GM19238 (cell line): ENCODE results near the gene PNPLA8.

ENCODE experiments used
- DNase-seq: peaks from one replicate; pipeline ENCODE4 v3.0.0; 2011; ENCODE audit warnings: low spot score; ENCODE audit not compliant: insufficient read length

Gene PNPLA8

GRCh38 chr7:108448584-108449505, 77.1 kb downstream of the PNPLA8 start:
- no peak for DNase-seq

DNA sequence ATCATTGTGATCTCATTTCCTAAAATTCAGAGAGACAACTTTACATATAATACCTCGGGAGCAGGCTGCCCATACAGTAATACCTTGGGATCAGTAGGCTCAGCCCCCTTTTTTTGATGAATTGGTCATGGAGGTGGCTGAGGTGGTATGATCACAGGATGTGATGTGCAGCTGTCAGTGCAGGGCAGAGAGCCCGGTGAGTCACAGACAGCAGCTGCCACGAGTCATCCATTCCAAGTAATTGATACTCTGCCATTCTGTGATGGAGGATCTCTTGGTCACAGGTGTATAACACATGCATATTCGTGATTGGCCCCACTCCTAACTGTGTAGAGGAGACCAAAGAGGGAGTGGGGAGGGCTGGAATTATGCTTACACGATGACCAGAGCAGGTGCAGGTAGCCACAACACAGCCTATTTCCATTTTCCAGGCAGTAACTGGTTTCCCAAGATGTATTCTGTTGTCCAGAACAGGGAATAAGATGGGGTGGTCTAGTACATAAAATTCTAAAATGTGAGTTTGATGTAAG, 83.8 kb downstream of the PNPLA8 start:
- DNase-seq, result no peak

GRCh38 chr7:108441392-108441955, 84.5 kb downstream of the PNPLA8 start:
- DNase-seq, result no peak

GRCh38 chr7:108440613-108441012, 85.3 kb downstream of the PNPLA8 start:
- DNase-seq, result no peak

DNA sequence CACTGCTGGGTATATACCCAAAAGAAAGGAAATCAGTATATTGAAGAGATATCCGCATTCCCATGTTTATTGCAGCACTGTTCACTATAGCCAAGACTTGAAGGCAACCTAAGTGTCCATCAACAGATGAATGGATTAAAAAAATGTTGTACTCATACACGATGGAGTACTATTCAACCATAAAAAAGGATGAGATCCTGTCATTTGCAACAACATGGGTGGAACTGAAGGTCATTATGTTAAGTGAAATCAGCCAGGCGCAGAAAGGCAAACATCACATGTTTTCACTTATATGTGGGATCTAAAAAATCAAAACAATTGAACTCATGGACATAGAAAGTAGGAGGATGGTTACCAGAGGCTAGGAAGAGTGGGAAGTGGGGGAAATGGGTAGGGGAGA, 89.0 kb downstream of the PNPLA8 start:
- no peak for DNase-seq

GRCh38 chr7:108434010-108434409, 91.9 kb downstream of the PNPLA8 start:
- no peak for DNase-seq

DNA sequence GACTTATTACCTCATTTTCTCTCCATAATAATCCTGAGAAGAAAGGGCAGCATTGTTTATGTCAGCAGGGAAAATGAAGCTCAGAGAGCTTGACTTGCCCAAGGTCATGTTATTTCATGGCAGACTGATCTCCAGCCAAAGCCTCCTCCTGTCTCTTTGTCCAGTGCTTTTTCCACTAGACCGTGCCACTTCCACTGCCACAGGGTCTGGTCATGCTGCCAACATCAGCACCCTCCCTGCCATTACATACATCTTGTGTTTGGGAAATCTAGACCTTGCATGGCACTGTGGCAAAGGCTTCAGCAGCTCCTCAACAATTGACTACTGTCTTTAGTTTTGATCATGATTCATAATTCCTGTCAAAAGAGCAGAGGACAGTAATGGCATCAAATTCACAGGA, 94.8 kb downstream of the PNPLA8 start:
- no peak for DNase-seq

DNA sequence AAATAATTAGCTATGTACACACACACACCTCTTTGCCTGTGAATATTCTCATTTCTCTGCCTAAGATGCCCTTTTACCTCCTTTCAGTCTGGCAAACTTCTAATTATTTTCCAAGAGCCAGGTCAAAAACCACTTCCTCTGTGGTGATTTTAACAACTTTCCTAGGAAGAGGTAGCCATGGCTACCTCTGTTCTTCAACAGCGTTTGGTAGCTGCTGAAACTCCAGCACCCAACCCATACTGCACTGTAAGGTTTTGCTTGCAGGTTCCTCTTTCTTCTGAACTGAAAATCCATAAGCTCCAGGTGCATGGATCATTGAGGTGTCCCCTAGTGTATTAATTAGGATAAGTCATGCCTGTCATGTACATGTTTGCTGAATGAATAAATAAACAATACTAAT, 95.3 kb downstream of the PNPLA8 start:
- DNase-seq, result no peak

DNA sequence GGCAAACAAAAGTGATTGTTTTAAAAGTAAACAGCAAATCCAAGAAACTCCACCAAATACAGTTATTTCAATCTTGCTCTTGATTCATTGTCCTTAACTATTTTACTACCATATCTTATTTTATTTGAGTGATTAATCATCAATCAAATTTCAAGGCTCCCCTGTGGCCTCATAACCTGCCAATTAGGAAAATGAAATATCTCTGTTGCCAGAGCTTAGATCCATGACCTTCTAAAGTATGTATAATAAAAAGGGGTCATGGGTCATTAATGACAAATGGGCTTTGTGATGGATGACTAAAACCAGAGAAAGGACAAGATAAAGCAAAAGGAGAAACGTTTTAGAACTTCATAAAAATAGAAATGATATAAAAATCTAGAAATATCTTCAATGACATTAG, 98.2 kb downstream of the PNPLA8 start:
- DNase-seq, result no peak

- no peak for DNase-seq
Observed at GRCh38 chr7:108425714-108426275, 100.1 kb downstream of the PNPLA8 start.

DNA sequence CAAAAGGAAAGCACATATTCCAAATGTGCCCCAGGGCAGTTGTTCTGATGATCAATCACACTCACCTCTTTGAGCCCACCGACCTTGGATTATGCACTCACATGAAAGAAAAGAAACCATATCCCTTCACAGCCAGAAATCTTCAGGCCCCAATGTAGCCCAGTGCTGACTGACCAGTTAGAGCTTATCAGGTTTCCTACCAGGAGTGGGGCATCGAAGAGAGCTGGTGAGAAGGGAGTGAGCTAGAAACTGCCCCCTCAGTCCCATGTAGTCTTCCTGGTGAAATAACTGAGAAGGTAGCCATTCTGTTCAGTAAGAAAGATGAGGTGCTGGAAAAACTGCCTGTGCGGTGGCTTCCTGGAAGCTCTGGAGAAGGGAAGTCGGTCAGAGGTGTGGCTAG, 101.9 kb downstream of the PNPLA8 start:
- DNase-seq, result no peak

DNA sequence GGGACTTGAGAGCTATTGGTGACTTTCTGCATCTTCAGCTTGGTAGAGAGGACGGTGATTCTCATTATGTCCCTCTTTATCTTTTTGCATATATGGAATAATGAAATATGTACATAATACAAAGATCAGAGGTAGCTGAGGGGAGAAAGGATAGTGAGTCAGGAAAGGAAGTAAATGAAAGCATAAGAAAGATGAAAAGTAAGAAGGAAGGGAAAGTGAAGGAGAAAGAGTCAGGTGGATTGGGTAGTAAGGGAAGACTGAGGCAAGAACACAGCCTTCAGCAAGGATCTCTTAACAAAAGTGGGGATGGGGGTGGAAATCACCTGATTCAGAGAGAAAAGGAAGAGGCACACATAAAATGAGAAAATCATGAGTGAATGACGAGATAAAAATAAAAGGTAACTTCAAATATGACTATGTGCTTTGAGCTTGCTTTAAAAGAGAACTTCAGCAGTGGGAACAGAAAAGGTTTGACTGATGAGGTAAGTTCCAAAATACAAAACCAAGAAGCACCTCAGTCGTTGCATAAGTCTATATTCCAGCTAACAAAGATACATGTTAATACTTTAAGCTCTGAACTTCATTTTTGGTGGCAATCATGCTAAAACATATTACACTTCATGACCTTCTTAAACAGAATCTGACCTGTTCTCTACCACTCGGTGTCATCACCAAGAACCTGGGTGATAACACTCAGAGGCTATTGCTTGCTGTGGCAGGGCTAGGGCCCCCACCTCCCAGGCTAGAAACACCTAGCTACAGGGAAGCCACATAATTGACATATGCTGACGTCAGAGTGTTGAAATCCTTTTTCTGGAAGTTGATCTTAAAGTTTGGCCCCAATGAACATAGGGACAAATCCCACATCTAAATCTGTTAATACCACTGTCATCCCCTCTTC, 102.6 kb downstream of the PNPLA8 start:
- DNase-seq, result no peak

GRCh38 chr7:108421720-108422331, 104.1 kb downstream of the PNPLA8 start:
- DNase-seq, result no peak
